CD4-positive, CD25-positive, alpha-beta regulatory T cell (primary cell): ENCODE results near the gene GPR179. TPM values are rescaled to one million over a fixed set of nuclear protein-coding genes. Genes with fewer than 3 reads are reported as not detected.

Experiments
- ATAC-seq, 2 donors: fragments of 150-1000 bp; cut with Tn5 transposase; one replicate each; pipeline ENCODE4 v1.10.0; 2021; ENCODE audit warnings: low read depth in 2 of 2, moderate number of reproducible peaks in 2 of 2, moderate library complexity in 1 of 2
- DNase-seq, 3 donors: peaks; one replicate each; pipeline versions ENCODE4 v3.0.0 to v3.0.0-alpha.2; 2012 to 2022; ENCODE audit warnings: mixed read lengths in 1 of 3
- H3K27ac ChIP-seq: one replicate; pipeline ENCODE4 v1.7.0; 2013; ENCODE audit warnings: mild to moderate bottlenecking, low read length; ENCODE audit not compliant: insufficient read depth, poor library complexity, severe bottlenecking
- H3K27me3 ChIP-seq: one replicate; pipeline ENCODE4 v1.7.0; 2013; ENCODE audit warnings: low read length; ENCODE audit not compliant: control insufficient read depth, insufficient read depth
- H3K36me3 ChIP-seq: one replicate; pipeline ENCODE4 v1.7.0; 2013; ENCODE audit warnings: mild to moderate bottlenecking, low read length, moderate library complexity; ENCODE audit not compliant: control insufficient read depth, insufficient read depth
- H3K4me1 ChIP-seq: 2 replicates; pipeline ENCODE4 v1.7.0; 2013; ENCODE audit warnings: mild to moderate bottlenecking, low read length; ENCODE audit not compliant: insufficient read depth, control insufficient read depth, poor library complexity, severe bottlenecking
- H3K4me3 ChIP-seq: one replicate; pipeline ENCODE4 v1.7.0; 2013; ENCODE audit warnings: low read depth, mild to moderate bottlenecking, low read length, moderate library complexity
- H3K9me3 ChIP-seq, 2 experiments: 1 replicate in 1 of 2; 2 replicates in 1 of 2; pipeline ENCODE4 v1.7.0; 2013; ENCODE audit warnings: low read length in 2 of 2, mild to moderate bottlenecking in 1 of 2, moderate library complexity in 1 of 2; ENCODE audit not compliant: control insufficient read depth in 2 of 2
- H3K27ac Mint-ChIP-seq, 3 donors: one replicate each; pipeline ENCODE4 v1.8.0; 2020 to 2022; ENCODE audit warnings: mild to moderate bottlenecking in 3 of 3, mixed read lengths in 3 of 3, moderate library complexity in 2 of 3
- H3K27me3 Mint-ChIP-seq: one replicate; pipeline ENCODE4 v1.8.0; 2022; ENCODE audit warnings: mild to moderate bottlenecking, mixed read lengths
- H3K36me3 Mint-ChIP-seq: one replicate; pipeline ENCODE4 v1.8.0; 2020; ENCODE audit warnings: mixed read lengths
- H3K4me1 Mint-ChIP-seq, 4 donors: one replicate each; pipeline ENCODE4 v1.8.0; 2020 to 2022; ENCODE audit warnings: mixed read lengths in 4 of 4, mild to moderate bottlenecking in 1 of 4
- H3K4me3 Mint-ChIP-seq, 4 donors: one replicate each; pipeline ENCODE4 v1.8.0; 2020 to 2022; ENCODE audit warnings: mild to moderate bottlenecking in 4 of 4, mixed read lengths in 4 of 4, moderate library complexity in 3 of 4
- H3K9me3 Mint-ChIP-seq, 7 donors: one replicate each; pipeline ENCODE4 v1.8.0; 2020 to 2022; ENCODE audit warnings: mixed read lengths in 7 of 7, mild to moderate bottlenecking in 3 of 7, moderate library complexity in 2 of 7
- polyA plus RNA-seq, 4 donors: library from polyadenylated mRNA; unstranded; fragments of 300-500 nt; fragmentation: Illumina TruSeq; gene quantifications; one replicate each; pipeline ENCODE4 v1.2.3, GENCODE V29; 2021
- total RNA-seq: library from RNA; stranded (reverse); gene quantifications from one replicate; pipeline ENCODE4 v1.2.3, GENCODE V29; 2022

The GPR179 gene
- total and polyA plus RNA-seq, 5 donors from 2014 or later, result 0.07 TPM; not detected in 4

DNA sequence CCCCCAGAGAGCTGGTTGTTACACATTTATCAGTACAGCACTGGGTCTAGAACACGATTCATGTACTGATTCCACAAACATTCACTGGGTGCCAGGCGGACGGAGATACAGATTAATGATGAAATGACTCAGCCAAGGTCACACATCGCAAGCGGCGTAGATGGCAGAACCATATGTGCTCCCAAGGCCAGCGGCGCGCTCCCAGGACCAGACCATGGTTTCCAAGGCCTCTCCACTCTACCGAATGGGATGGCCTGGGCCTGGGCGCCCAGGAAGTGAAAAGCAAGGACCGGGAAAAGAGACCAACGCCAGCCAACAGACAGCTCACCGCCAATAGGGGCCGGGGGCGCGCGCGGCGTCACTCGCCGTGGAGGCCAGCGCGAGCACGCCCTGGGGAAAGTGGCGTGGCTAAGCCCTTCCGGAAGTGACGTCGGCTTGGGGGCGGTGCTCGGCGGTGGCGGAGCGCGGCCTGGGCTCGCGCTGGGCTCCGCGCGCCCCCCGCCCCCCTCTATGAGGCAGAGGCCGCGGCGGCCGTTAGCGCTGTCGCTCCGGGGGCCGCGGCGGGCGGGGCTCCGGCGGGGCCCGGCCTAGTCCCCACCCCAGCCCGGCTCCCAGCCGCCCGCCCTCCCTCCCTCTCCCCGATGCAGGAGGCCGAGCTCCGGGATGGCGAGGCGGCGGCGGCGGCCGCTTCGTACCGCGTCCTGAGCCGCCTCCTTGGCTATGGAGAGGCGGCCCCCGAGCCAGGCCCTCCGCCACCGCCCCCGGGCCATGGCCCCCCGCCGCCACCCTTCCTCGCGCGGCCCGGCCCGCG lies 7.9 kb upstream of the GPR179 start, which contains the start of gene SOCS7:
Gene SOCS7 (plus strand): TSS at position 433 of the 811 bp plus-strand sequence. CDS start 209 bp downstream, at position 642.
- peaks cover 3% of the 10 kb centered on the region for H3K36me3 Mint-ChIP-seq
- H3K9me3 Mint-ChIP-seq, result no peaks in the 10 kb centered on the region
- H3K27ac ChIP-seq, result peak within 1 kb of the TSS; percentile 78
- H3K4me1 ChIP-seq, result peaks cover 34% of the 10 kb centered on the region
- H3K36me3 ChIP-seq, result no peaks in the 10 kb centered on the region
- H3K4me3 Mint-ChIP-seq, result peak within 1 kb of the TSS; percentile 94 to 98 (median 96)
- ATAC-seq, result peak; percentile 88 to 89
- H3K27ac Mint-ChIP-seq, result peak within 1 kb of the TSS; percentile 95 to 98 (median 95)
- peak; percentile 89 to 92 (median 90) for DNase-seq
- peak within 1 kb of the TSS; percentile 81 for H3K4me3 ChIP-seq
- H3K27me3 ChIP-seq, result no peaks in the 10 kb centered on the region
- H3K4me1 Mint-ChIP-seq, result peaks cover 5 to 45% (median 34%) of the 10 kb centered on the region in 4 donors
- H3K27me3 Mint-ChIP-seq, result peaks cover 4% of the 10 kb centered on the region
- H3K9me3 ChIP-seq, result no peaks in the 10 kb centered on the region

- Histone ChIP-seq H3K4me1 (peaks cover 34% of the 10 kb centered on the region), H3K27ac (no peak overlapping the region), H3K27me3 (no peaks in the 10 kb centered on the region), H3K9me3 (no peaks in the 10 kb centered on the region), H3K4me3 (no peak overlapping the region), H3K36me3 (no peaks in the 10 kb centered on the region)
- no peak for DNase-seq
- ATAC-seq, result no peak
- H3K36me3 Mint-ChIP-seq, result peaks cover 3% of the 10 kb centered on the region
- no peaks in the 10 kb centered on the region for H3K9me3 Mint-ChIP-seq
- H3K4me1 Mint-ChIP-seq, result peaks cover 0 to 35% (median 29%) of the 10 kb centered on the region in 4 donors
- peaks cover 4% of the 10 kb centered on the region for H3K27me3 Mint-ChIP-seq
- H3K4me3 Mint-ChIP-seq, result peak overlapping the region in 3 of 4 donors; percentile 21 to 98 (median 95)
- H3K27ac Mint-ChIP-seq, result peak overlapping the region in 2 of 3 donors; percentile 11 to 95
Observed at GRCh38 chr17:38350035-38350434, 6.3 kb upstream of the GPR179 start.

GRCh38 chr17:38349097-38349730 lies 5.5 kb upstream of the GPR179 start:
- ATAC-seq (peak; percentile 60 to 65), DNase-seq (peak; percentile 69 to 87 (median 80))
- H3K36me3 Mint-ChIP-seq, result peaks cover 3% of the 10 kb centered on the region
- peaks cover 4% of the 10 kb centered on the region for H3K27me3 Mint-ChIP-seq
- no peaks in the 10 kb centered on the region for H3K9me3 ChIP-seq
- no peak overlapping the region for H3K27ac ChIP-seq
- H3K36me3 ChIP-seq, result no peaks in the 10 kb centered on the region
- no peaks in the 10 kb centered on the region for H3K9me3 Mint-ChIP-seq
- H3K4me3 ChIP-seq, result no peak overlapping the region
- H3K27me3 ChIP-seq, result no peaks in the 10 kb centered on the region
- peaks cover 0 to 26% (median 22%) of the 10 kb centered on the region in 4 donors for H3K4me1 Mint-ChIP-seq
- peaks cover 29% of the 10 kb centered on the region for H3K4me1 ChIP-seq
- peak overlapping the region in 3 of 4 donors; percentile 35 to 95 (median 66) for H3K4me3 Mint-ChIP-seq
- peak overlapping the region in 1 of 3 donors; percentile 36 for H3K27ac Mint-ChIP-seq

- H3K4me3 Mint-ChIP-seq, result no peak overlapping the region
- ATAC-seq (no peak), DNase-seq (no peak)
- Histone ChIP-seq H3K9me3 (no peaks in the 10 kb centered on the region), H3K27ac (no peak overlapping the region), H3K36me3 (no peaks in the 10 kb centered on the region), H3K4me1 (peaks cover 3% of the 10 kb centered on the region), H3K4me3 (no peak overlapping the region), H3K27me3 (no peaks in the 10 kb centered on the region)
- no peaks in the 10 kb centered on the region for H3K9me3 Mint-ChIP-seq
- H3K4me1 Mint-ChIP-seq, result peaks cover 0 to 7% (median 5%) of the 10 kb centered on the region in 4 donors
- peaks cover 3% of the 10 kb centered on the region for H3K36me3 Mint-ChIP-seq
- no peak overlapping the region for H3K27ac Mint-ChIP-seq
- peaks cover 4% of the 10 kb centered on the region for H3K27me3 Mint-ChIP-seq
Observed at GRCh38 chr17:38345743-38346142, 2.0 kb upstream of the GPR179 start.

DNA sequence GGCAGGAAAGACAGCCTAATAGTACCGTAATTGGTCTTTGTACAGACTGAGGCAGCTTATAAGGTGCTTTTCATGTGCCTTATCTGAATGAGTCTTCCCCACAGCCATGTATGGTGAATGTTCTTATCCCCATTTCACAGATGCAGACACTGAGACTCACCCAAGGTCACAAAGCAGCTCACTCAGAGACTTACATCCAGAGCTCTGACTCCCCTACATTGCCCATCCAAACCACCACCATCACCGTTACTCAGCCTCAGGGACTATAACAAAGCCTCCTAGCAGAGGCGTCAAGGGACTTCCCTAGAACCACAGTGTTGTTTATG lies 627 bp upstream of the GPR179 start:
- no peak overlapping the region for H3K4me3 ChIP-seq
- Mint-ChIP-seq H3K27me3 (peaks cover 4% of the 10 kb centered on the region), H3K27ac (no peak overlapping the region), H3K4me1 (peaks cover 0 to 7% (median 5%) of the 10 kb centered on the region in 4 donors), H3K9me3 (no peaks in the 10 kb centered on the region), H3K4me3 (no peak overlapping the region), H3K36me3 (peaks cover 3% of the 10 kb centered on the region)
- no peaks in the 10 kb centered on the region for H3K9me3 ChIP-seq
- no peaks in the 10 kb centered on the region for H3K36me3 ChIP-seq
- no peaks in the 10 kb centered on the region for H3K27me3 ChIP-seq
- ATAC-seq (no peak), DNase-seq (no peak)
- H3K4me1 ChIP-seq, result peaks cover 3% of the 10 kb centered on the region
- H3K27ac ChIP-seq, result no peak overlapping the region

DNA sequence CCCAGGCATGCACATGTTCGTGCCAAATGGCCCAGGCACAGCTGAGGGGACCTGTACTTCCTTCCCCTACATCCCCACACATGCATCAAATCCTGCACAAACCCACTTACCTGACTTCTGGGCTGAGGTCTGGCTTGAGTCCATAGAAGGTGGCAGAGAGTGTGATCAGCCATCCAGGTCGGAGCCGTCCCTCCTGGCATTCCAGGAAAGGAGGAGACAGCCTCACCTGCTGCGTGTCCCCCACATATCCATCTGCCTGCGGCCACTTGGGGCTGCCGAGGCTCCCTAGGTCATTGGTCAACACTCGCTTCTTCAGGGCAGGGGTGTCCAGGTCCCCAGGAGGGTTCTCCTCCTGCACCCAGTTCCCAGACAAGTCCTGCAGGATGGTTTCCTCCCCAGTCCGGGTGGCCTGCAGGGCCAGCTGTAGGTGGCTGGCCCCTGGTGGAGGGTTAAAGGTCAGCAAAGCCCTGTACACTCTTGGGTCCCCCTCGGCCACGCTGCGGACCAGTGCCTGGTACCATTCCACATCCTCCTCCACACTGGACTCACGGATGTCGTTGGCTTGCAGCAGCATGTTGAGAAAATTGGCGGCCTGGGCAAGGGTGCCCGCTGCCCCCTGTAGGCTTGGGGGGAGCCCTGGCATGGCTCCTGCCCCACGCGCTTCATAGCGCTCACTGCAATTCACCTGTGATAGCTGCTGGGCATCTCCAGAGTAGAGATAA lies 709 bp downstream of the GPR179 start:
- H3K4me1 ChIP-seq, result no peaks in the 10 kb centered on the region
- H3K27me3 ChIP-seq, result no peaks in the 10 kb centered on the region
- ATAC-seq (no peak), DNase-seq (no peak)
- Mint-ChIP-seq H3K4me1 (no peaks in the 10 kb centered on the region), H3K27me3 (peaks cover 2% of the 10 kb centered on the region), H3K9me3 (no peaks in the 10 kb centered on the region), H3K27ac (no peak overlapping the region), H3K4me3 (no peak overlapping the region), H3K36me3 (no peaks in the 10 kb centered on the region)
- H3K27ac ChIP-seq, result no peak overlapping the region
- H3K4me3 ChIP-seq, result no peak overlapping the region
- no peaks in the 10 kb centered on the region for H3K36me3 ChIP-seq
- H3K9me3 ChIP-seq, result no peaks in the 10 kb centered on the region

- Mint-ChIP-seq H3K4me1 (no peaks in the 10 kb centered on the region), H3K27me3 (peaks cover 11% of the 10 kb centered on the region), H3K9me3 (no peaks in the 10 kb centered on the region), H3K36me3 (no peaks in the 10 kb centered on the region), H3K27ac (no peak overlapping the region), H3K4me3 (no peak overlapping the region)
- no peaks in the 10 kb centered on the region for H3K27me3 ChIP-seq
- DNase-seq, result no peak
- no peak for ATAC-seq
- H3K36me3 ChIP-seq, result no peaks in the 10 kb centered on the region
- H3K9me3 ChIP-seq, result no peaks in the 10 kb centered on the region
- H3K4me3 ChIP-seq, result no peak overlapping the region
- no peaks in the 10 kb centered on the region for H3K4me1 ChIP-seq
- no peak overlapping the region for H3K27ac ChIP-seq
Observed at GRCh38 chr17:38341035-38341721, 2.6 kb downstream of the GPR179 start.
